Measurements from ENCODE around the gene TBX20.
"Not testable (repeated sequence)": the region's sequence is repeated elsewhere in the genome, so short reads cannot be mapped to it uniquely, and the experiment has no call there.

TBX20 gene

DNA sequence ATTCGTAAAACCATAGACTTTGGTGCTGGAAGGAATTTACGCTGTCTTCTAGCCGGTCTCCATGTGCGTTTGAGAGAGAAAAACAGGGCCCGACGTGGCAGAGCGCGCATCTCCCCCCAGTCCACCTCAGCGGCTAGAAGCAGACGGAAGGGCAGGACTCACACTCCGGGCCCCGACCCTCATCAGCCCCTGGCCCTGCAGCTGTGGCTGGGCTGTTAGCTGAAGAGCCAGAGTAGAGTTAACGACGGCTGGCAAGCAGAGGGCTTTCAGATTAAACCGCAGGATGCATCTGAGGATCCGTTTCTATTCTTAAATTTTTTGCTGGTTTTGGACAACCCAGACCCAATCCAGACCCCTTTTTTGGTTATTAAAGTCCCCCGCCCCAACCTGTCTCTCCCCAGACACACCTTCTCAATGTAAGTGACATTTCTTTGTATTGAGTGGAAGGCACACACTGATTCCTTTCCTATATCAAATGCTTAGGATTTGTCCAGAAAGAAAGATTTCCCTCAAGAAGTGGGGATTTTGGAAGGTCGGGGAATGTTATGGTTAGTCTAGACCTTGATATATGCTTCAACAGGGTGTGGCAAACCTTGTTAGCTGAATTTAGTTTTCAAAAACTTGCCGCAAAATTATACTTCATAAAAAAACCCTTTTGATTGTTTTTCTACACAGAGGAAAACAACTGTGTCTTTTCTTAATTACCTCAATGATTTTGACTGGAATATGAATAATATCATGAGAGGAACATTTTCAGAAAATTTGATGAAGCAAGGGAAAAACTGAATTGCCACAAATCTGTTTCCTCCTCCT, 1.7 kb upstream of the TBX20 start:
- no peak for DNase-seq

- no peak for DNase-seq
Observed at GRCh38 chr7:35254496-35255442, 869 bp upstream of the TBX20 start.

- no peak for DNase-seq
Observed at GRCh38 chr7:35253460-35253709, 515 bp downstream of the TBX20 start.

DNA sequence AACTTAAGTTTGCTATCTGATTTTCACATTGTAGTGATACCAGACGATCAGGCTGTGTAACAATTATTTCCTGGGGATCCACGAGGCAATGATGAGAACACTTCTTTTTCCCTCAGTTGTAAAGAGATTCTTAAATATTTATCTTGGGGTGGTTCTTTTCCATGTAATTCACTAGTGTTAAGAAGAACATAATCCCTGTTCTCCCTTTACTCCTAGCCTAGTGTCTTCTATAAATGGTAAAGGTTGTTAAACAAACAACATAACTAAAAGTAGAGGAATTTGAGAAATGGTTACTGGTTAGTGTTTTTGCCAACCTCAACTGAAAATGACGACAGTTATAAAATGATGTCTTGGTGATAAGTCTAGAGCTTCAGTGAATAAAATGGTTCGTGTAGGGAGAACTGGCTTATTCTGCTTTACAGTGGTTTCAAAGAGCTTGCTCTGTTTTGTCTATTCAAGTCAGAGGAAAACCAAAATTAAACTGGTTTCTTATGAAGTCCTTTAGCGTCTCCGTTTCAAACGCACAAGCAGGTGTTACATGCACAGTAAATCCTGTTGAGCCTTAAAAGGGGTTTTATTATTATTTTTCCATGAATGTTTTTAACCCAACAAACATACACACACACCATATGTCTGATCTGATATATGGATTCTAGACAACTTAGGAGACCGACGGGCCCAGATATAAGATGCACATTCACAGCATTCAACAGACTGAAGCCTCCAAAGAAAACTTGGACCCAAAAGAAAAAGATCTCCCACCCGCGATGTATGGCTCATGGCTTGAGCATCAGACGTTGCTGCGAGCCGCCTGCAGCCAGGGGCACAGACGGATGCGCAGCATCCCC, 1.1 kb downstream of the TBX20 start:
- no peak for DNase-seq

DNA sequence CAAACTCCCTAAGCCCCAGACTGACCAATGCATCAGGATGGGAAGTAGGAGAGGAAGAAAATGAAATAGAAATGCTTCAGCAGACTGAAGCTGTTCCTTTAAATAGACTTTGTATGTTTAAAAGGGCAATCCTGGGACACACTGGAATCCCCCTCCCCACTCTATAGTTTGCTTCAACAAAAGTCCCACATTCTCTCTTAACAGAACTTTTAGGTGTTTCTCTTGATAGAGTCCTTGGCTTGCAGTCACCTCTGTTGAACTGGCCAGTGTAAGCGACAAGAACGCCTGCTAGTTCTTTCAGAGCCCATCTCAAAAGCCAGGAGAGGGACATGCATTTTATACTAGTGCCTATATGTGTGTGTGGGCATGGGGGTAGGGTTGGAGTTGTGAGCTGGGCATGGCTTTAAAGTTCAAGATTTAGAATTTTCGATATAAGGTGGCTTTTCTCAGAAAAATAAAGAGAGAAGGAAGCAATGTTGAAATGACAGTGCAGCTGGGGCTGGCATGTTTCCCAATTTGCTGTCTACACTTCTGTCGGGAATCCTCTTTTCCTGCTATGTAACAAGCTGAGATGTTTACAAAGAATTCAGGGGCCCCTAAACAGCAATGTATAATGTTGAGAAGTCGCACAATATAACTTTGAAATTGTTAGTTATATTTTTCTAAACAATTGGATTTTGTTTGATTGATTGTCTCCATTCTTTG, 2.1 kb downstream of the TBX20 start:
- DNase-seq: no peak

- no peak for DNase-seq
Observed at GRCh38 chr7:35250941-35251340, 3.0 kb downstream of the TBX20 start.

DNA sequence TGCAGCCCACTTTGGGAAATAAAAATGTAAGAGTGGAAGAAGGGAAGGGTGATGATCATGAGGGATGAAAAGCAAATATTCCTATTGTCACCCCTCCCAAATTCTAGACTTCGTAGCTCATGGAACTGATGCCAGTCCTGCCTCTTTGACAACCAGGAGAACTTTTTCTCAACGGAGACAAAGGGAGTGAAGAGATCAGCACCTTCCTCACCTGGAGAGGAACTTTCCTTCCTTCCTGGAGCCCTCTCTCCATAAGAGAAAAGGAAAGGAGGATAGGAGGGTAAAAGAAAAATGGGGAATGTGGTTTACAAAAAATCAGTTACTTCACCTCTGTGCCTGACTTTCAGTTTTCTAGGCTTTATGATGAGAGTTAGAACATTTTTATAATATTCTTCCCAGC, 3.4 kb downstream of the TBX20 start:
- no peak for DNase-seq

GRCh38 chr7:35249537-35249907, 4.4 kb downstream of the TBX20 start:
- no peak for DNase-seq

DNA sequence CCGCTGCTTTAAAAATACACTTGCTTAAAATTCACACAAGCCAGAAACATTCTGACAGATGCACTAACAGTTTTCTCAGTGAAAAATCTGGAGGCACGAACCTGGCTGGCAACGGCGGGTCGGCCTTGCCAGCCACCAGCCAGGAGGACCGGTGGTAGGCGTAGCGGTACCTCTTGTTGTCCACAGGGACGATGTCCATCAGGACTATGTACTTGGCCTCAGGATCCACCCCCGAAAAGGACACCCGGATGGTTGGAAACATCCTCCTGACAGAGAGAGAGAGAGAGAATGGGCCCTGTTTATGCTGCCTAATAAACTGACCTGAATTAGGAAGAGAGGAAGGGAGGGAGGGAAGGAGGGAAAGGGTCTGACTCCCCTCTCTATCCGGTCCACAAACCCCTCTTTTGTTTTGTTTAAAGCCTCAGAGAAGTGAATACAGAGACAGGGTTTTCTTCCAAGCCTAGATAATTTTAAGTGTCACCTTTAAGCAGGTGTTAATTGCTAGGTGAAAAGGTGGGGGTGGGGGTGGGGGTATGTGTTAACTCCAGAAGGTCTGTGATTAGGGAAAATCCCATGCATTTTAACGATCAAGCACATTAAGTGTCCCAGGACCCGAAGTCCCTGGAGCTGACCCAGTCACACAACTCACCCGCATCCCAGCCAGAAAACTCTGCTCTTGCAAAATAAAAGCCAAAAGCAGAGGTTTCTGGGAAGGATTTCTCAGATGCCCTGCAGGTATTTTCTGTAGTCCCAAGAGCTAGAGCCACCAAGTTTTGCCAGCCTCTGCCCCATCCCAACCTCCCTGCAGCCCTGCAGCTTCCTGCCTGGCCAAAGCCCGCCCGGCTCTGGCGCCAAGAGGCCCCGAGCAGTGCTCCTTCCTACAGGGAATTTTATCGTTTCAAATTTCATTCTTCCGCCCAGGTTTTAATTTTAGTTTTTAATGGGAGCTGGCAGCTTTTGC, 5.0 kb downstream of the TBX20 start:
- DNase-seq: no peak

DNA sequence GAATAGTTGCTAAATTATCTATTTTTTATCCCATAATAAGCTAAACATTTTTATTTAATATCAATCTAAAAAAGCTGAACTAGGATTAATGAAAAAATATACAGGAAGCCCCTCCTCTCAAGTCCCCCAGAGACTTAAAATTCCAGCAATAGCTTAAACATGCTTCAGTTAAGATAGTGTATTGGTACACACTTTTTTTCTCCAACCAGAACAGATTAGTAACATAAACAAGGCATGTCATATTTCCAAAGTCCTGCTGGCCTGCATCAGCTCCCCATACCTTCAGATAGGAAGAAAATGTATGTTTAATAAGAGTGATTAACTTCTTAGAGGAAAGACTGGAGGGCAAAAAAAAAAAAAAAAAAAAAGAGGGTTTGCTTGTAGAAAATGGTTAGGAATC, 7.1 kb downstream of the TBX20 start:
- DNase-seq: no peak

DNA sequence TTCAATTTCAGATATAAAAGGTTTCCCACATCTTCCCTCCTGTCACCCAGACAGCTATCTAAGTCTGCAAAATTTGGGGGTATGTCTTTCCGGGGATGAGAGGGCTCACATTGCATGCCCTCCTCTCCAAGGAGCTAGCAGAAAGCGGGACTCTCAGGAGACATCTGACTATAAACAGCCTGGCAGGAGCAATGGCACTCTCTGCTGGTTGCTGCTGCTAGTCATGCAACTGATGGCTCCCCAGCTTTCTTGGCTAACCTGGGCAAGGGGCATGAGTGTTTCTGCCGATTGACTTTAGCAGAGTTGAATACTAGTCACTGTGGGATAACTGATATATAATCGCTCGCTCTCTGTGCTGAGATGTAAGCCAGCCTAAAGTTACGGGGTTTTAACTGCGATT, 12.0 kb downstream of the TBX20 start:
- DNase-seq: no peak

- no peak for DNase-seq
Observed at GRCh38 chr7:35241436-35241835, 12.5 kb downstream of the TBX20 start.

DNA sequence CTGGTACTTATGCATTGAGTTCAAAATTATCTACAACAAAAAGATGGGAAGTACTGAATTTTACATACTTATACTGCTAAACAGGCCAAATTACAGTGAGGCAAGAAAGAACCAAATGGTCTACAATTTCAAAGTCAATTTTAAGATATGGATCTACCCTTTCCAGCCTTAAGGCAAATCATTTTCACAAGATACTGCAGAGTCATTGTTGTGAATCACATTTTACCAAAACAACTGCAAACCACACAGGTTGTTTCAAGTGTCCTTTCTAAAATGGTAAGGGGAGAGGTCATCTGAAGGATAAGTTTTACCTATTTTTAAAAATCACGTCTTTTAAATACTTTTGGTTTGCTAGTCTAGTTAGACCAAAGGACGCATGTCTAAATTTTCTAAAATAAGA, 12.9 kb downstream of the TBX20 start:
- not testable (repeated sequence) for DNase-seq

GRCh38 chr7:35238456-35238855, 15.4 kb downstream of the TBX20 start:
- DNase-seq: not testable (repeated sequence)

GRCh38 chr7:35232994-35233393, 20.9 kb downstream of the TBX20 start:
- DNase-seq: no peak

- DNase-seq: not testable (repeated sequence)
Observed at GRCh38 chr7:35231221-35231620, 22.7 kb downstream of the TBX20 start.

DNA sequence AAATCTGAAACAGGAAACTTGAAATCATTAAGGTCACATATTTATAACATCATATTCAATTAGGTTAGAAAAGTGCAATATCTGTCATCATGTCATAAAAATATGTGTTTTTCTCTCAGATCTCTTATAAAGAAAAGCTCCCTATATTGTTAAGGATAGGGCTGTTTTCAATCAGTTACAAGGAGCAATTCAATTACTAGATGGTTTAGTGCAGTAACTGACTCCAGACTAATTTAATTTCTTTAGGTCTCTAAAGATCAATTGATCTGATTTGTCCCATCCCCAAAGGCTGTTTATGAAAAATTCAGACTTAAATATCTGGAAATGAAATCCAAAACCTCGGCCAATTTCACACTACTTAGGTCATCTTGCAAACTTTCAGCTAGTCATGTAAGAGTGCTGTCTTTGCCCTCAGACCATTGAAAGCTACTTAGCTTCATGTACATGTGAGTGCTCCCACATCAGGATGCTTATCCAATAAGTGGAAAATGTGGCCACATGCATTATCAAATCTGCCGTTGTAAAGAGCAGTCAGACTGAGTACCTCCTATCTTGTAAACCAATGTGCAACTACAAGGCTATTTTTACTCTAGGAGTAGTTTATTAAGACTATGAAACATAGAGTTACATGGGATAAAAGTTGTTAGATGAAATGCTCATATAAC, 24.7 kb downstream of the TBX20 start:
- not testable (repeated sequence) for DNase-seq

GRCh38 chr7:35228496-35229051, 25.3 kb downstream of the TBX20 start:
- DNase-seq: not testable (repeated sequence)

DNA sequence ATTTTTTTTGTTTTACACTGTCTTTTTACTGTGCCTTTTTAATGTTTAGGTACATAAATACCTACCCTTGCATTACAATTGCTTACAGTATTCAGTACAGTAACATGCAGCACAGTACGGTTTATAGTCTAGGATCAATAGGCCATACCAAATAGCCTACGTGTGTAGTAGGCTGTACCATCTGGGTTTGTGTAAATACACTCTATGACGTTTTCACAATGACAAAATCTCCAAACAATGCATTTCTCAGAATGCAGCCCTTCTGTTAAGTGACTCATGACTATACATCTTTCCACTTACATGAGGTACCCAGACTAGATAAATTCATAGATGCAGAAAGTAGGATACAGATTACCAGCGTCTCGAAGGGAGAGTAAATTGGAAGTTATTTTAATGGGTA, 26.5 kb downstream of the TBX20 start:
- not testable (repeated sequence) for DNase-seq

- DNase-seq: not testable (repeated sequence)
Observed at GRCh38 chr7:35222445-35222844, 31.5 kb downstream of the TBX20 start.
